ENCODE measurements around the gene DENND6A.

The DENND6A gene

DNA sequence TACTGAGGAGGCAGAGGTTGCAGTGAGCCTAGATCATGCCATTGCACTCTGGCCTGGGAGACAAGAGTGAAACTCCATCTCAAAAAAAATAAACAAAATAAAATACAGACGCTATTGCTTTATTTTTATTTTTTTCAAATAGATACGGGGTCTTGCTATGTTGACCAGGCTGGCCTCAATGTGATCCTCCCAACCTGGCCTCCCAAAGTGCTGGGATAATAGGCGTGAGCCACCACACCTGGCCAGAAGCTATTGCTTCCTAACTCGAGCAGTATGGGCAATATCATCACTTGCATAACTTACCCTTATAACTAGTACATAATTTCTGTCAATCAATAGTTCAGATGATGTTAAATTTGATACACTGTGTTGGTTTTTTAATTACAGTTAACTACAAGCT is 98.7 kb downstream of the DENND6A start:
- no peak for DNase-seq (ENCODE audit: low spot score)
- TF ChIP-seq, protein P1, sequence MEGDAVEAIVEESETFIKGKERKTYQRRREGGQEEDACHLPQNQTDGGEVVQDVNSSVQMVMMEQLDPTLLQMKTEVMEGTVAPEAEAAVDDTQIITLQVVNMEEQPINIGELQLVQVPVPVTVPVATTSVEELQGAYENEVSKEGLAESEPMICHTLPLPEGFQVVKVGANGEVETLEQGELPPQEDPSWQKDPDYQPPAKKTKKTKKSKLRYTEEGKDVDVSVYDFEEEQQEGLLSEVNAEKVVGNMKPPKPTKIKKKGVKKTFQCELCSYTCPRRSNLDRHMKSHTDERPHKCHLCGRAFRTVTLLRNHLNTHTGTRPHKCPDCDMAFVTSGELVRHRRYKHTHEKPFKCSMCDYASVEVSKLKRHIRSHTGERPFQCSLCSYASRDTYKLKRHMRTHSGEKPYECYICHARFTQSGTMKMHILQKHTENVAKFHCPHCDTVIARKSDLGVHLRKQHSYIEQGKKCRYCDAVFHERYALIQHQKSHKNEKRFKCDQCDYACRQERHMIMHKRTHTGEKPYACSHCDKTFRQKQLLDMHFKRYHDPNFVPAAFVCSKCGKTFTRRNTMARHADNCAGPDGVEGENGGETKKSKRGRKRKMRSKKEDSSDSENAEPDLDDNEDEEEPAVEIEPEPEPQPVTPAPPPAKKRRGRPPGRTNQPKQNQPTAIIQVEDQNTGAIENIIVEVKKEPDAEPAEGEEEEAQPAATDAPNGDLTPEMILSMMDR (IDR thresholded peaks at IDR 0.05; ENCODE audit: extremely low read depth, insufficient read depth, missing control alignments) = no peak
- in situ Hi-C loops (cut with MboI; ENCODE audit: low pct_unique_long_range_greater_than_20kb, low sequenced_read_pairs, unreplicated experiment) = no loop called here

DNA sequence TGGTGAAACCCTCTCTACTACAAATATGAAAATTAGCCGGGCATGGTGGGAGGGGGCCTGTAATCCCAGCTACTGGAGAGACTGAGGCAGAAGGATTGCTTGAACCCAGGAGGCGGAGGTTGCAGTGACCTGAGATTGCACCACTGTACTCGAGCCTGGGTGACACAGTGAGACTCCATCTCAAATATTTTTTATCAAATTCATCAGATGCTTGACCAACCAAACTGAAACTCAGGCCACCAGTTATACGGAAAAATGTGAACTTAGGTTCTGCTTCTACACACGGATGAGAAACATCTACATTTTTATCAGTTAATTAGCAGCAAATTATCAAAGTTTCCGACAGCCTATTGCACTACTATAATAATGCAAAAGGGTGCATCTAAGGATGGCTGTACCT is 100.6 kb downstream of the DENND6A start:
- in situ Hi-C loops (cut with MboI; ENCODE audit: low pct_unique_long_range_greater_than_20kb, low sequenced_read_pairs, unreplicated experiment) = no loop called here

DNA sequence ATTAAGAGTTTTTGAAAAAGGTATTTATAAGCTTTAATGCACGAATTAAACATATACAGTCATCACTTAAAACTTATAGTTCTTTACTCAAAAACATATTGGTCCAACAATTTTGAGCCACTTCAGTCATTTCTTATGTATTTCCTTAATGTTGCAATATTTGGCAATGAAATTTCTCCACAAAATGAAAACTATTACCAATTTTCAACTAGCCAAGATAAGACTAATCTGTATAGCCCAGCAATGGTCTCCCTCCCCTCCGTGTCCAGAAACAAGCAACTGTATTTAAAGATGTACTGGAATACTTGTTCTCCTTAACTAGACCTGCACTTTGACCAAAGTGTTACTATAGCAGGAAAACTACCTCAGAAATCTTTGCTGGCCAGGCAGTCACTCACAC is 105.0 kb downstream of the DENND6A start:
- TF ChIP-seq, protein P1 (IDR thresholded peaks at IDR 0.05; ENCODE audit: extremely low read depth, insufficient read depth, missing control alignments) = no peak
- in situ Hi-C loops (cut with MboI; ENCODE audit: low pct_unique_long_range_greater_than_20kb, low sequenced_read_pairs, unreplicated experiment) = no loop called here
- DNase-seq (ENCODE audit: low spot score) = no peak

More for the DNA sequence above, 100.6 kb downstream of the DENND6A start:
- no peak for DNase-seq (ENCODE audit: low spot score)
- TF ChIP-seq, protein P1 (IDR thresholded peaks at IDR 0.05; ENCODE audit: extremely low read depth, insufficient read depth, missing control alignments) = no peak

DNA sequence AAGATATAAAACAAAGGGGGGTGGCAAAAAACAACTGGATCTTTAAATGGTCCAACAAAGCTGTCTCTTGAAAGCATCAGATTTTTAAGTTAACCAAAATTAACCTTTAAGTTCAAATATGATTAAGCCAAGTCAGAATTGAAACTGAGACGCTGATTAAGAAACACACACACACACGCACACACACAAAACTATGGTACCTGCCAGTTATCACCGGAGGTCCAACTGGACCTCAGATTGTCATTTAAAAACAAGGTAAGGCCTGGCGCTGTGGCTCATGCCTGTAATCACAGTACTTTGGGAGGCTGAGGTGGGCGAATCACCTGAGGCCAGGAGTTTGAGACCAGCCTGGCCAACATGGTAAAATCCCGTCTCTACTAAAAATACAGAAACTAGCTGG is 106.1 kb downstream of the DENND6A start:
- in situ Hi-C loops (cut with MboI; ENCODE audit: low pct_unique_long_range_greater_than_20kb, low sequenced_read_pairs, unreplicated experiment) = no loop called here
- TF ChIP-seq, protein P1 (IDR thresholded peaks at IDR 0.05; ENCODE audit: extremely low read depth, insufficient read depth, missing control alignments) = no peak
- no peak for DNase-seq (ENCODE audit: low spot score)

DNA sequence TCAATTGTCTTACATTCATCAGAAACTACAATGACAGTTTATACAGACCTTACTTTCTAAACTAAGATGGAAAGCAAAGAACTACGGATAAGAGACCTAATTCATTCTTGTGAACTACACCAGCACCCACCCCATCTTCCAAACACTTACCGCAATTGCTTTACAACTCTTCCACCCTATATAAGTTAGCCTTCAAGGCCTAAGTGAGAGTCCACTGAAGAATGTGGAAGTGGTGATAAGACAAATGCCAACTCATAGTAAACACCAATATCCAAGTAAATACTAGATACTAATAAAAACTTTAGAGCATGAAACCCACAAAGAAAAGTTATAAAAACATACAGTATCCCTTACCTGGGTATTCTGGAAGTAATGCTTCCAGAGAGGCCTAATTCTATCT is 109.3 kb downstream of the DENND6A start:
- in situ Hi-C loops (cut with MboI; ENCODE audit: low pct_unique_long_range_greater_than_20kb, low sequenced_read_pairs, unreplicated experiment) = no loop called here
- DNase-seq (ENCODE audit: low spot score) = no peak
- TF ChIP-seq, protein P1 (IDR thresholded peaks at IDR 0.05; ENCODE audit: extremely low read depth, insufficient read depth, missing control alignments) = no peak

DNA sequence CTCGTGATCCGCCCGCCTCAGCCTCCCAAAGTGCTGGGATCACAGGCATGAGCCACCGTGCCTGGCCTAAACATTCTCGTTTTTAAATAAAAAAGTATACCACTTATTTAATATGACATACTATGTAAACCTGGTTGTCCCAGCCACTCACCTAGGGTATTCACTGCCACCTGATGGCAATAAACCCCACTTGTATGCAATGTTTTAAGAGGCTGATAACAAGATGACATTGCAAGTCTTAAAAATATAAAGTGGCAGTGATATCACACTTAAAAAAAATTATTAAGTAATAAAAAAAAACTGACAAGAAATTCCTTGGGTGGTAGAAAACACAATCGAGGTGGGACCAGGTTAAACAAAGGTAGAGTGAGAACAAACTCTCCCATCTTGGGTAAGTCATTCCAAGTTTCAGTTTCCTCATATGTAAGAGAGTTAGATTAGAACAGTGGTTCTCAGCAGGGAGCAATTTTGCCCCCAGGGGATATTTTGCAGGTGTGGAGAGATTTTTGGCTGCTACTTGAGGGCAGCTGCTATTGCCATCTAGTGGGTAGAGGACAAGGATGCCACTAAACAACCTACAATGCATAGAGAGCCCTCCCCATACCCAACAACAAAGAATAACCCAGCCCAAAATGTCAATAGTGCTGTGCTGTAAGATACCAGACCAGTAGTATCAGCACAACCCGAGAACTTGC is 110.3 kb downstream of the DENND6A start:
- TF ChIP-seq, protein P1 (IDR thresholded peaks at IDR 0.05; ENCODE audit: extremely low read depth, insufficient read depth, missing control alignments) = peak; percentile 25
- in situ Hi-C loops (cut with MboI; ENCODE audit: low pct_unique_long_range_greater_than_20kb, low sequenced_read_pairs, unreplicated experiment) = no loop called here
- no peak for DNase-seq (ENCODE audit: low spot score)
